Naive B cell (primary cell): ENCODE measurements around the gene RUSF1. TPM values are rescaled to one million over a fixed set of nuclear protein-coding genes. Genes with fewer than 3 reads are reported as not detected.
"Not testable (repeated sequence)": the region's sequence is repeated elsewhere in the genome, so short reads cannot be mapped to it uniquely, and the experiment has no call there.

Source experiments
- ATAC-seq, 2 donors: fragments of 150-1000 bp; cut with Tn5 transposase; 2 replicates each; pipeline ENCODE4 v1.10.0; 2021; ENCODE audit warnings: low read depth in 2 of 2, mild to moderate bottlenecking in 2 of 2, moderate library complexity in 2 of 2
- DNase-seq: peaks from one replicate; pipeline ENCODE4 v3.0.0; 2022
- H3K27ac Mint-ChIP-seq, 6 donors: one replicate each; pipeline ENCODE4 v1.8.0; 2020 to 2022; ENCODE audit warnings: mild to moderate bottlenecking in 6 of 6, mixed read lengths in 6 of 6, moderate library complexity in 5 of 6, inconsistent platforms in 2 of 6
- H3K27me3 Mint-ChIP-seq, 3 donors: one replicate each; pipeline ENCODE4 v1.8.0; 2021 to 2022; ENCODE audit warnings: mixed read lengths in 3 of 3, mild to moderate bottlenecking in 1 of 3
- H3K36me3 Mint-ChIP-seq, 2 donors: one replicate each; pipeline ENCODE4 v1.8.0; 2020 to 2022; ENCODE audit warnings: mixed read lengths in 2 of 2, inconsistent platforms in 1 of 2, mild to moderate bottlenecking in 1 of 2
- H3K4me1 Mint-ChIP-seq, 3 donors: one replicate each; pipeline ENCODE4 v1.8.0; 2020 to 2022; ENCODE audit warnings: mixed read lengths in 3 of 3, inconsistent platforms in 1 of 3, mild to moderate bottlenecking in 1 of 3, moderate library complexity in 1 of 3
- H3K4me3 Mint-ChIP-seq, 8 donors: one replicate each; pipeline ENCODE4 v1.8.0; 2020 to 2022; ENCODE audit warnings: mild to moderate bottlenecking in 8 of 8, mixed read lengths in 8 of 8, moderate library complexity in 8 of 8, inconsistent platforms in 2 of 8
- H3K9me3 Mint-ChIP-seq, 7 donors: one replicate each; pipeline ENCODE4 v1.8.0; 2020 to 2022; ENCODE audit warnings: mixed read lengths in 7 of 7, mild to moderate bottlenecking in 5 of 7, inconsistent platforms in 2 of 7, moderate library complexity in 1 of 7
- polyA plus RNA-seq, 6 donors: library from polyadenylated mRNA; unstranded; fragments of 300-500 nt; fragmentation: Illumina TruSeq; gene quantifications; one replicate each; pipeline ENCODE4 v1.2.3, GENCODE V29; 2021; ENCODE audit warnings: low read depth in 6 of 6

Gene RUSF1
- polyA plus RNA-seq, 6 donors from 2014 or later: 12.6 to 25.3 (median 21.2) TPM

DNA sequence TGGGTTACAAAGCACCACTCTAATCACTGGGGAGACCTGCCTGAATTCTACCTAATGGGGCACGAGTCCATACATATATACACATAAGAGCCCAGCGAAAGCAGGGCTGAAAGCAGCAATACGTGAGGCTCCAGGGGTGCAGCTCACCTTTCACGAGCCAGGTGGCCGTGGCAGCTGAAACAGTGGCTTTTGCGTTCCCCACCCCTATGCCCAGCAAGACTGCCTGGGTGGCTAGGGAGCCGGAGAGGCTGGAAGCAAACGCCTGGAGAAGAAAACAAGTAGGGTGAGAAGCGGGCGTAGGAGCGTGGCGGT lies 618 bp downstream of the RUSF1 start:
- Mint-ChIP-seq H3K4me3 (peak overlapping the region; percentile 89 to 99 (median 95)), H3K27ac (peak overlapping the region; percentile 42 to 97 (median 90)), H3K9me3 (peaks cover 0 to 1% (median 0%) of the 10 kb centered on the region in 7 donors), H3K4me1 (peaks cover 39 to 70% (median 62%) of the 10 kb centered on the region in 3 donors), H3K36me3 (no peaks in the 10 kb centered on the region), H3K27me3 (no peaks in the 10 kb centered on the region)
- DNase-seq (no peak), ATAC-seq (peak; percentile 5 to 12)

DNA sequence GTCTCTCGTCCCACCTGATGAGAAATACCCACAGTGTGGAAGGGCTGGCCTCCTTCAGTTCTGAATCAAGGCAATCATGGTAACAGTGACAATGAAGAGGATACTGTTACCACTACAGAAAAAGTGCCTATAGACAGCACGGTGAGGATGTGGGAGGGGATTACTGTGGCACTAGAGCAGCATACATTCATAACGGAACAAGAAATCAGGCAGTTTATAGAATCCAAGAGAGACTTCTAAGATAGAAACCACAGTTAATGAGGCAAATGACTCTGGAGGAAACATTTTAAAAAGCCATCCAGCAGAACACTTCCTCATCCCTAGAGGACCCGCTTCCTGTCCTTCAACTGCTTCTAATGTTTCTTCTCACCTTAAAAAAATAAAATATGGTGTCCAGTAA lies 2.7 kb downstream of the RUSF1 start:
- H3K36me3 Mint-ChIP-seq: no peaks in the 10 kb centered on the region
- no peak for ATAC-seq
- peaks cover 39 to 69% (median 65%) of the 10 kb centered on the region in 3 donors for H3K4me1 Mint-ChIP-seq
- H3K9me3 Mint-ChIP-seq: no peaks in the 10 kb centered on the region
- no peaks in the 10 kb centered on the region for H3K27me3 Mint-ChIP-seq
- no peak for DNase-seq
- H3K4me3 Mint-ChIP-seq: peak overlapping the region in 1 of 8 donors; percentile 99
- peak overlapping the region; percentile 48 to 88 (median 76) for H3K27ac Mint-ChIP-seq

DNA sequence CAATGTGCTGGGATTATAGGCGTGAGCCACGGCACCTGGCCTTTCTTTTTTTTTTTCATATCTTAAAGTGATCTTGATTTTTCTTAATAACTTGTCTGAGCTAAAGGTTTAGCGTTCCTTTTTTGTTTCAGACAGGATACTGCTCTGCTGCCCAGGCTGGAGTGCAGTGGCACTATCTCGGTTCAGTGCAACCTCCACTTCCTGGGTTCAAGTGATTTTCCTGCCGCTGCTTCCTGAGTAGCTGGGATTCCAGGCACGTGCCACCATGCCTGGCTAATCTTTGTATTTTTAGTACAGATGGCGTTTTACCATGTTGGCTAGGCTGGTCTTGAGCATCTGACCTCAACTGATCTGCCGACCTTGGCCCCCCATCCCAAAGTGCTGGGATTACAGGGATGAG lies 4.0 kb downstream of the RUSF1 start:
- H3K9me3 Mint-ChIP-seq: no peaks in the 10 kb centered on the region
- peak overlapping the region in 1 of 8 donors; percentile 99 for H3K4me3 Mint-ChIP-seq
- no peaks in the 10 kb centered on the region for H3K36me3 Mint-ChIP-seq
- peaks cover 33 to 58% (median 55%) of the 10 kb centered on the region in 3 donors for H3K4me1 Mint-ChIP-seq
- DNase-seq (no peak), ATAC-seq (no peak)
- H3K27ac Mint-ChIP-seq: peak overlapping the region in 4 of 6 donors; percentile 28 to 83 (median 68)
- H3K27me3 Mint-ChIP-seq: no peaks in the 10 kb centered on the region

DNA sequence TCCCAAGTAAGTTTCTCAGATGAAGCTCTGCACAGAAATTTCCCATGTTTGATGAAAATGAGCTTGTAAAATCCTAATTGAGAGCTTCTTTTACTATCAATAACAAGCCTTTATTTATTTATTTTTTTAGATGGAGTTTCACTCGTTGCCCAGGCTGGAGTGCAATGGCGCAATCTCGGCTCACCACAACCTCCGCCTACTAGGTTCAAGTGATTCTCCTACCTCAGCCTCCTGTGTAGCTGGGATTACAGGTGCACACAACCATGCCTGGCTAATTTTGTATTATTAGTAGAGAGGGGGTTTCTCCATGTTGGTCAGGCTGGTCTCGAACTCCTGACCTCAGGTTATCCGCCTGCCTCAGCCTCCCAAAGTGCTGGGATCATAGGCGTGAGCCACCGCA lies 4.6 kb downstream of the RUSF1 start:
- not testable (repeated sequence) for ATAC-seq, H3K27ac Mint-ChIP-seq, H3K36me3 Mint-ChIP-seq, H3K27me3 Mint-ChIP-seq, H3K4me3 Mint-ChIP-seq, DNase-seq, H3K9me3 Mint-ChIP-seq
- peaks cover 31 to 52% (median 49%) of the 10 kb centered on the region in 3 donors for H3K4me1 Mint-ChIP-seq

DNA sequence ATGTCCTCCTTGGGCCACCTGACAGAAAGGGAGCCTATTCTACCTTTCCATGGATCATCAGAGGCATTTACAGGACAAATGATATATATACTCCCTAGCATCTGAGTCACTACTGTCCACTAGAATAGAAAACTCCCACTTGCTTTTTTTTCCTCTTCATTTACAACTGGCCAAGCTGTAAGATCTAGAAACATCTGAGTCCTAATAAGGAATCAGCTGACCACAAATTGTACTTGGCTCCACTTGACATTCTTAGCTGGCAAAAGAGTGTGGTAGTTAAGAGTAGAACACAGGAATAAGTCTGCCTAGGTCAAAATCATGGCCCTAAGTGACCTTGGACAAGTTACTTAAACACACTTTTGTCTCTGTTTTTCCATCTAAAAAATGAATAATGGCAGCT lies 5.2 kb downstream of the RUSF1 start:
- Mint-ChIP-seq H3K4me3 (no peak overlapping the region), H3K4me1 (peaks cover 34 to 50% (median 48%) of the 10 kb centered on the region in 3 donors), H3K27me3 (no peaks in the 10 kb centered on the region), H3K27ac (peak overlapping the region in 1 of 6 donors; percentile 22), H3K9me3 (no peaks in the 10 kb centered on the region), H3K36me3 (peaks cover 0 to 9% of the 10 kb centered on the region in 2 donors)
- no peak for ATAC-seq
- DNase-seq: no peak

DNA sequence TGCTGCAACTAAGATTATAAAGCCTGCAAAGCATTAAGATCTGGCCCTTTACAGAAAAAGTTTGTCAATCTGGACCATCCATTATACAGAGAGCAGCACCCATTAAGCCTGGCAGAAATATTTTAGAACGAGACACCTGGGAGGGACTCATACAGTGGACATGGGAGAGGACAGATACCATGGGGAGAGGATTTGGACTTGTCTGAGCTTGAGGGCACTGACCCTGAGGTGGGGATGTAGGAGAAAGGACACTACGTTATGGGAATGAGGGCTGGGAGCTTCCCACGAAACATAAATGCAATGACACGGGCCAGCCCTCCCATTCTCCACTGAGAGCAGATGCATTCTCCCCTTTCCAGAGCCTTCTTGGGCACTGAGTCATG lies 6.2 kb downstream of the RUSF1 start:
- DNase-seq (no peak), ATAC-seq (no peak)
- Mint-ChIP-seq H3K27ac (peak overlapping the region in 2 of 6 donors; percentile 5 to 8), H3K9me3 (no peaks in the 10 kb centered on the region), H3K36me3 (peaks cover 0 to 18% of the 10 kb centered on the region in 2 donors), H3K4me1 (peaks cover 32 to 49% (median 39%) of the 10 kb centered on the region in 3 donors), H3K27me3 (no peaks in the 10 kb centered on the region), H3K4me3 (no peak overlapping the region)

DNA sequence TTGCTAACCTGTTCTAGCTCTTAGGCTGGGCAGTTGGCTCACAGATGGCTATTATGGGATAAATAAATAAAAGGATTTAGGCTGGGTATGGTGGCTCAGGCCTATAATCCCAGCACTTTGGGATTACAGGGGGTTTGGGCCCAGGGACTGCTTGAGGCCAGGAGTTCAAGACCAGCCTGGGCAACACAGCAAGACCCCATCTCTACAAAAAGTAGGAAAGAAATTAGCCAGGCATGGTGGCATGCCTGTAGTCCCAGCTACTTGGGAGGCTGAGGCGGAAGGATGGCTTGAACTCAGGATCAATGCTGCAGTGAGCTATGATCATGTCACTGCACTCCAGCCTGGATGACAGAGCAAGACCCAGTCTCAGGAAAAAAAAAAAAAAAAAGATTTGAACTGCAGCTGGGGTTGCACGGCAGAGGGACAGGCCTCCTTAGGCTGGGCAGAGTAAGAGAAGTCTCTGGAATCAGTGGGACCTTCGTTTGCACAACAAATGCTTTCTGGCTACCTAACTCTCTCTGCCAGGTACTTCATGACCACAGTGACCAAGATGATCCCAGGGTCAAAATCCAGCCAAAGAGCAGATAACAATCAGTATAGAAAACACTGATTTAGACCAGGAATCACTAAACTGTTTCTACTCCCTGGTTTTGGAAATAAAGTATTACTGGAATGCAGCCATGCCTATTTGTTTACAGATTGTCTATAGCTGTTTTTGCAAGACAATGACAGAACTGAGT lies 6.8 kb downstream of the RUSF1 start:
- Mint-ChIP-seq H3K9me3 (no peaks in the 10 kb centered on the region), H3K4me1 (peaks cover 31 to 44% (median 35%) of the 10 kb centered on the region in 3 donors), H3K27me3 (no peaks in the 10 kb centered on the region), H3K4me3 (peak overlapping the region in 1 of 8 donors; percentile 42), H3K27ac (peak overlapping the region in 2 of 6 donors; percentile 5 to 8), H3K36me3 (peaks cover 0 to 18% of the 10 kb centered on the region in 2 donors)
- ATAC-seq (no peak), DNase-seq (no peak)

DNA sequence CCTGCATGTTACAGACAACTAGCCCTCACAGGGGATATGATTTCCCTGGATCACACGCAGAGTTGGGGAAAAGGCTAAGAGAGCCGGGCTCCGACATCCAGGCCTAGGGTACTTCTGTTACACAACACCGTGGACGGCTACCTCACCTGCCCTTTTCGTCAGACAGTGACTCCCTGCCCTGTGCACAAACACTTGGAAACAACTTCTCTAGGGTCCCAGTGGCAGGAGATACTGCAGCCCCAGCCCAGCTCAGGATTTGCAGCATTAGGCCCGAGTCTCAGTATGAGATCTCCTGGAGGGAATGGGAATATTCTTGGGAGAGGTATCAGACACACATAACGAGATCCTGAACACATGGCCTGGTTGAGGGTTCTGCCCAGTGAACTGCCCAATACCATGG lies 8.3 kb downstream of the RUSF1 start:
- H3K4me3 Mint-ChIP-seq: peak overlapping the region in 1 of 8 donors; percentile 35
- no peaks in the 10 kb centered on the region for H3K27me3 Mint-ChIP-seq
- H3K9me3 Mint-ChIP-seq: no peaks in the 10 kb centered on the region
- peaks cover 21 to 32% (median 21%) of the 10 kb centered on the region in 3 donors for H3K4me1 Mint-ChIP-seq
- ATAC-seq: no peak
- no peak for DNase-seq
- H3K36me3 Mint-ChIP-seq: peaks cover 0 to 18% of the 10 kb centered on the region in 2 donors
- no peak overlapping the region for H3K27ac Mint-ChIP-seq

DNA sequence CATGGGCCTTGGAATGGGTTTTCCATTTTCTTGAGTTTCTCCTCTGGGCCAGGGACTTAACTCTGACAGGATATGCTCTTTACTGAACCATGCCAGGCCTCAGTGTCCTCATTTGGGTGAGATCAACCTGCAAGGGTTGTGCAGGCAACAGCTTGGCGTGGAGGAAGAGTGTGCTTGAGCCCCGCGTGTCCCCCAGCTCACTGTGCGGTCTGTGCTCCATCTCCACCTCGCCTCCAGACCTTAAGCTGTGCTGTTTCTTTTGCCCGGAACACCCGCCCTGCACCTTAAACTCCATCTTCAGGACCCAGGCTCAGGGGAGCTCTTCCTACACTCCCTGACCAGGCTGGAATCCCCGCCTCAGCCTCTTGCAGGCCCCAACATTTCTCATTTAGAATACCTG lies 9.7 kb downstream of the RUSF1 start:
- ATAC-seq (no peak), DNase-seq (no peak)
- Mint-ChIP-seq H3K9me3 (no peaks in the 10 kb centered on the region), H3K27ac (peak overlapping the region in 1 of 6 donors; percentile 66), H3K4me1 (peaks cover 7 to 19% (median 16%) of the 10 kb centered on the region in 3 donors), H3K27me3 (no peaks in the 10 kb centered on the region), H3K4me3 (no peak overlapping the region), H3K36me3 (peaks cover 0 to 19% of the 10 kb centered on the region in 2 donors)

DNA sequence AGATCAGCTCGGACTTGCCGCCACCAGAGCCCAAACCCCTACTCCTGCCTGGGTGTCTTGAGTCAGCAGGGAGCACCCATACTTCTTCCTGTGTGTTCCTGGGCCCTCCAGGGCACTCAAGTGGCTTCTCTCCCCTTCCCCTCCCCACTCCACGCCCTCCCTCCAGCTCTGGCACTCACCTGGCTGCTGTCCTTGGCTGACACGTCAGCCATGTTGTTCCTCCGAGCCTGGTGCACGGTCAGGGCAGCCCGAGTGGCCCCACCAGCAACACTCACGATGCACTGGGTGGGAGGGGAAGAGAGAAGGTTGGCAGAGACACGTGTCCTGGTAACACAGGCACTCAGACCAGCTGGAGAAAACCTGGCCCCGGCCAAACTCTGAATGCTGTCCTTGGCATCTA lies 11.5 kb downstream of the RUSF1 start:
- Mint-ChIP-seq H3K36me3 (peaks cover 4 to 31% of the 10 kb centered on the region in 2 donors), H3K27ac (no peak overlapping the region), H3K27me3 (no peaks in the 10 kb centered on the region), H3K9me3 (no peaks in the 10 kb centered on the region), H3K4me3 (no peak overlapping the region), H3K4me1 (peaks cover 3 to 22% (median 19%) of the 10 kb centered on the region in 3 donors)
- no peak for ATAC-seq
- no peak for DNase-seq

DNA sequence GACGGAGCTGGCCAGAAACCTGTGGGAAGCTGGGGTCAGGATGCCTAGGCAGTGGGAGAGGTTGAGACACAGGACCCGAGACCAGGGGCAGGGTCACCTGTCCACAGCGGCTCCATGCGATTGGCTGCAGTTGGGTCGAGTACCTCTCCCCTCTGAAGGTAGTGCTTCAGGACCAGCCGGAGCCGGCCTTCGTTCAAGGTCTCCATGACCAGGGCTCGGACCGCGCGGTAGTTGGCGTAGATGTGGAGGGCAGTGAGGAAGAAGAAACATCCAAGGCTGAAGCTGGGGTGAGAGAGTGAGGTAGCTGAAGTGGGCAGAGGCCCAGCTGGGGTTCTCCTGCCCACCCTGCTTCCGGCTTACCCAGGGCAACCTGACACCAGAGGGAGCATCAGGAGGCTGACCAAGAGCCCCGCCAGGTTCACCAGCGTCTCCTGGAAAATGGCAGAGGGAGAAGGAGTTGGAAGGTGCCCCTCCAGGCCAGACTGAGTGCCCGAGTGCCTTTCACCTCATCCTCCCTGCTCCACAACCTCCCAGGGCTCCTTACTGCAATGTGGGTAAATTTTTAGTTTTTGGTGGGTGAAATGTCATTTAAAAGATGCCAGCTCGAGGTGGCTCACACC lies 14.6 kb downstream of the RUSF1 start:
- H3K9me3 Mint-ChIP-seq: no peaks in the 10 kb centered on the region
- ATAC-seq (no peak), DNase-seq (no peak)
- peak overlapping the region in 1 of 6 donors; percentile 70 for H3K27ac Mint-ChIP-seq
- H3K36me3 Mint-ChIP-seq: peaks cover 4 to 28% of the 10 kb centered on the region in 2 donors
- no peak overlapping the region for H3K4me3 Mint-ChIP-seq
- peaks cover 7 to 21% (median 10%) of the 10 kb centered on the region in 3 donors for H3K4me1 Mint-ChIP-seq
- H3K27me3 Mint-ChIP-seq: no peaks in the 10 kb centered on the region

DNA sequence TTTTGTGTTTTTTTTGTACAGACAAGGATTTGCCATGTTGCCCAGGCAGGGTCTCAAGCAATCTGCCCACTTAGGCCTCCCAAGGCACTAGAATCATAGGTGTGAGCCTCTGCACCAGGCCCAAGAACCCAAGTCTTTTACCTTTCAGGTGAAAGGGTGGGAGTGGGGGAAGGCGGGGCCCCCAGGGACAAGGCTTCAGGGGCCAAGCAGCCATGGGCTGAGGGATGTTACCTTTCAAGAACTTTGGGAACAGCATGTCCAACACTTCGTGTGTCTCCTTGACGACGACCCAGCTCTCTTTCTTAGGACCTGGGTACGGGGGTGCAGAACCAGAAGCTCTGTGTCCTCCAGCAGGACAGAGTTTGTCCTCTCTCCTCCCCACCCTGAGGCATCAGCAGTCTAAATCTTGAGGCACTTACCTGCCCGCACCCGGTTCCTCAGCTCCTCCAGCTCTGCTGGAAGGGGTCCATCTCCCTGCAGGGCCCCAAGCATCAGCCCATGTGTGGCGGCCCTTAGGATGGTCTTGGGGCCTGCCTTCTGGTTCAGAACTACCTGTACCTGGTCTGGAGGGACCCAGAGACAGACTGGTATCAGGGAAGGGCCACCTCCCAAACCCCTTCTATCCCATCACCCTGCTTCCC lies 16.3 kb downstream of the RUSF1 start:
- H3K9me3 Mint-ChIP-seq: no peaks in the 10 kb centered on the region
- H3K36me3 Mint-ChIP-seq: peaks cover 4 to 13% of the 10 kb centered on the region in 2 donors
- H3K27me3 Mint-ChIP-seq: no peaks in the 10 kb centered on the region
- ATAC-seq (no peak), DNase-seq (no peak)
- peak overlapping the region in 1 of 8 donors; percentile 21 for H3K4me3 Mint-ChIP-seq
- peak overlapping the region in 2 of 6 donors; percentile 61 to 78 for H3K27ac Mint-ChIP-seq
- H3K4me1 Mint-ChIP-seq: peaks cover 7 to 15% (median 12%) of the 10 kb centered on the region in 3 donors

DNA sequence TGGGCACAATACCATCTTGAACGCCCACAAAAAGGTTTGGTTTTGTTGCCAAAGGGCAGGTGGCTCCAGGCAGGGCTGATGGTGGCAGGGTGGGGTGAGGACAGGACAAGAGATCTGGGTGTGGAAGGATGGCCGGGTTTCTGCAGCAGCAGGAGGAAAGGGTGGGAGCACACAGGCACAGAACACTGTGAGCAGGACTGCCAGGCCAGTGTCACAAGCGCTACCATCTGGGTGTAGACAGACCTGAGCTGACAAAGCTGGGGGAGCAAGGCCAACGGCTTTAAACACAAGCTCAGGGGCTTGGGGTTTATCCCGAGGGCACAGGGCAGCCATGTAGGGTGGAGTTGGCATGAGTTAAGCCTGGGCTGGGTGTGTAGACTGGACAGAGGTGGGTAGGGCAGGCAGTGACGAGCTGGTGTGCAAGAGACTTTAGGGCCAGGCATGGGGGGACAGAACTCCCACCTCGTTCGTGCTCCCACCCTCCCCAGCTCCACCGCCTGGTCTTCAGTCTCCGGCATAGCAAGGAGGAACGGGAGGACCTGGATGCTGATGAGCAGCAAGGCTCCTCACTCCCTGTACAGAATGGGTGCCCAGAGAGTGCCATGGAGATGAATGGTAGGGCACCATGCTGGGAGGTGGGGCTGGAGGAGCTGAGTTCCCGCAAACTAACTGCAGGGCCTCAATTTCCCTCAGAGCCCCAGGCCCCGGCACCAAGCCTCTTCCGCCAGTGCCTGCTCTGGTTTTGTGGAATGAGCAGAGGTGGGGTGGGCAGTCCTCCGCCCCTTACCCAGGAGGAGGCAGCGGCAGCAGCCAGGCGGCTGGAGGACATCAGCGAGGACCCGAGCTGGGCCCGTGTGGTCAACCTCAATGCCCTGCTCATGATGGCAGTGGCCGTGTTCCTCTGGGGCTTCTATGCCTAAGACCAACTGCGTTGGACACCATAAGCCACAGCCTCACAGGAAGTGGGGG lies 18.3 kb downstream of the RUSF1 start:
- Mint-ChIP-seq H3K4me1 (peaks cover 15 to 23% (median 19%) of the 10 kb centered on the region in 3 donors), H3K36me3 (peaks cover 4 to 13% of the 10 kb centered on the region in 2 donors), H3K27me3 (peaks cover 0 to 14% (median 0%) of the 10 kb centered on the region in 3 donors), H3K4me3 (peak overlapping the region in 6 of 8 donors; percentile 20 to 82 (median 71)), H3K9me3 (no peaks in the 10 kb centered on the region), H3K27ac (peak overlapping the region in 1 of 6 donors; percentile 63)
- DNase-seq (no peak), ATAC-seq (no peak)
